HG03097 (cell line): ENCODE data around the gene SNN.

Source experiments
- ATAC-seq: cut with Tn5 transposase; IDR thresholded peaks from one replicate; pipeline ENCODE4 v1.9.1; 2021; ENCODE audit not compliant: unreplicated experiment, low FRiP score

SNN gene

DNA sequence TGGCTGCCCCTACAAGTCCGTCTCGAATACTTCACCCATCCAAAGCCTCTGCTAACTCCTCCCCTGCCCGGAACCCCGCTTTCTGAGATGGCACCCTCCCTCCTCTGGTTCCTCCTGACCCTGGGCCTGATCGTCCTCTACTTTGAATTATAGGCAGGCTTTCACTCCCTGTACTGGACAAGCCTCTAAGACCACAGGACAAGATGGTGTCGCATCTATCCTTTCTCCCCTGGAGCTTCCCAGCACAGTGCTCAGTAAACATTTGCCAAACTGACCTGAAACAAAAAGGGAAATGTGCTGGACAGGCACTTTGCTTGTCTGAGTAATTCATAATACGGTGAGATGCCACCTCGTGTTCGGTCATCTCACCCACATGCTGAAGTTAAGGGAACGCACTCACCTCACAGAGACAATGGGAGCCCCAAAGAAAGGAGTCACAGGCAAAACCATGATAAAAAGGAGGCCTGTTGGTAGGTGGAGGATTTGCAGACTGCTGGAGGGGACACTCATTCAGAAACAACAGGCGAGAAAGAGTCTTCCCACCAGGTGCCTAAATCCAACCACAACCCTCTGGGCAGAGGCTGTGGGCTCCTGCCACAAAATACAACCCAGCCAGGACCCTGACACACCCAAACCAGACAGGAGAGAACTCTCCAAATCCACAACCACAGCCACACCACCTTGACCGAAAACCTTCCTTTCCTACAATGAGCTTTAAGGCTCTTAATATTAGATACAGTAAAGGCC lies 28.2 kb downstream of the SNN start:
- ATAC-seq, result no peak

DNA sequence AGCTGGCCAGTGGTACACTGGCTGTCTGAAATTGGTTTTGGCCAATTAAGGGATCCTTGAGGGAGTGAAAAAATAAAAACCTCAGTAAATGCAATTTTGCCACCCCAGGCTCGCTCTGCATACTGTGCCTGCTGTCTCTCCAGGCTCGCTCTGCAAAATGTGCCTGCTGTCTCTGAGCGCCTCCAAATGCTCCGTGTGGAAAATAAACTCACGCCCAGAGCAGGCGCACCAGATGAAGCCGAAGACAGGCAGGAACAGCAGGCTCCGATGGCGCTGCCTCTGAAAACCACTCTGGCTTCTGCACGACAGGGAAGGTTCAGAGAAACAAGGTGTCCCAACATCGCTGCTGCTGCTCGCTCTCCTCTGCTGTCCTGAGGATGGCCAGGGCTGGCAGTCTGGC lies 29.1 kb downstream of the SNN start:
- no peak for ATAC-seq

DNA sequence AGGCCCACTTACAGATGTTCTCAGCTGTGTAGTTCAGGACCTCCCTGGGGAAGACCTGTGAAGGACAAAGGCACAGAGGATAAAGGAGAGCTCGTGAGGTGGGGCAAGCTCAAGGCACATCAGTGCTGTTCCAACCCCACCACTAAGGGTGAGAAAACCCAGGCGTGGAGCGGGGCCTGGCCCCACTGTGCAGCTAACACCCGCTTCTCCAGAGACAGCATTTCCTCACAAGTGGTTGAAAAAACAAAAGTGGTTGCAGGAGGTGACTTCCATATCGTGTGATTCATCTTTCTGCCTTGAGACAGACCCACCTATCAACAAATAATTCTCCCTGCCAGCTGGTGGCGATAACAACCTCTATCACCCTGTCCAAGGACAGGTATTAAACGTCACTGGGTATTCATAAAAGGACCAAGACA lies 30.0 kb downstream of the SNN start:
- no peak for ATAC-seq

DNA sequence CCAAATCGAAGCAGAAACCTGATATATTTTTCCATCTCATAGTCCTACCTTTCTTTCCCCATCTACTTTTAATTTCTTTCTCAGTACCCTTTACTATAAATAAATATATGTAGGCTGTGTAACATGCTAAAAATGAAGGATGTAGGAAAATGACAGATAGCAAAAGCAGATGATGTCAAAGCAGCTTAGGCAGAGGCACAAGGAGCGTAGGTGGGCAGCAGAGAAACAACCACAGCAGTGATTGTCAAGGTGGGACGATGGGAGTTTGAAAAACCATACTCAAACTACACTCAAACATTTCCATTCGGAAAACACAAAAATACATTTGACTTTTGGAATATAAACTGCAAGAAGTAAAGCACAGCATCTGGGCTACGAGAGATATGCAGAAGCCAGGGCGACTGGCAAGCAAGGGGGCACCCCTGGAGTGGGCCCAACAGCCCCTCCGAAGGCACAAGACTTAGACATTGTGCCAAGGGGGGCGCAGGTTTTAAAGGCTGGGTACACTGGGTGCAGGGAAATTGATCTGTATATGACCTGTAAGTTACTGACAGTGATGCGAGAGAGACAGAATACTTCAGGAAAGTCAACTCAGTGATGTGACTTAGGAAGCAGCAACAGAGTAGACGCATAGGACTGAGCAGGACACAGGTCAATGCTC lies 31.1 kb downstream of the SNN start:
- no peak for ATAC-seq

DNA sequence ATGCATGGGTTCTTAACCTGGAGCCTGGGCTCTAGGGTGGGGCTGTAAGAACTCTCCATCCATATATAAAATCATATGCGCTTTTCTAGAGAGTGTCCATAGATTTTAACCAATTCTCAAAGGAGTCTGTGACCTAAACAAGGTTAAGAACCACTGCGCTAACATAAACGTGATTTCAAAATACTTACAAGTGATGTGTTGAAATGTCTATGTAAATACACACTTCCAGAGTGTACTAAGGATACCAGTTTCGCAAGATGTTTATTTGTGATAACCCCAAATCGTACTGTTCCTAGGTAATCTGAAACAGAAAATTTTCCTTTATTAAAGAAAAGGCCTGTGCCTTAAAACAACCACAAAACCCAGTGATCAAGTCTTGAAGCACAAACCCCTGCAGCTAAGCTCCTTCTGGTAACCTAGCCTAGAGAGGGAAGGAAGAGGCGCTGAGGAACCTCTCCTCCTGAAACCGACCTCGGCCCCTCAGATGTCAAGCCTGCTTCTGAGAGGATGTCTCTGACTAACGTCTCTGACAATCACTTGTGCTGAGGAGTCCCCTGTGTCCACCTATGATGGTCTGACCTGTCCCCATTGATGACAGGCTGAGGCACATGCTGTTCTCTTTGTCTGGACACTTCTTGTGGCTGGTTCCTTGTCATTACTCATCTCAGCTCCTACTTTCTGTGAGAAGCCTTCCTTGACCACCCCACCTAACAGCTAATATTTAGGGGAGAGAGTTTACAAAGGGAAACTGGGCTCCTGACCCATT lies 32.2 kb downstream of the SNN start:
- no peak for ATAC-seq

DNA sequence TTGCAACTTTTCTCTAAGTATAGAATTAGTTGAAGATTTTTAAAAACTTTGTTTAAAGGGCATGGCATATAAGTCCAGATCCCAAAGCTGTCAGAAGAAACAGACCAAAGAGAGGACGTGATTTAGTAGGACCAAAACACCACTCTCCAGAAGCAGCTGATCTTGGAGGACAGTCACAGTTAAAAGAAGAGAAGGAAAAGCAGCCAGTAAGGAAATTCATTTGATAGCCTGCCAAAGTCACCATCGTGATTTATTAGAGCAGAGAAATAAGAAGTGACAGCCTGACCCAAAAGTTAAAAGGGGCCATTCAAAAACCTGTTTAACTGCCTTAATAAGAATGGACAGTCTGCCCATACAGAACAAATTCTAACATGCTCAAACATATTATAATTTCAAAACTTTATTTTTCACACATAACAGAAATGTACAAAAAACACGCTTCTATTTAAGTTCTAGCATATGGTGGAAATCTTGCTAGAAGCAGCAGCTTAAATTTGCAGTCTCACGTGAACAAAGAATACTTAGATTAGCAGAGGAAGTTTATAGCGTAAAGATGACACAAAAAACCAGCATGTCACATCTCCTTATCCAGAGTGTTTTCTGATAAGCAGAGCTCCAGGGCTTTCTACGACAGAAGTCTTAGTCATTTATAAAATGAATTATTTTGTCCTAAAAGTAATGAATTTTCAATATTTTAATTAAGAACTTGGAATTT lies 37.2 kb downstream of the SNN start:
- no peak for ATAC-seq

DNA sequence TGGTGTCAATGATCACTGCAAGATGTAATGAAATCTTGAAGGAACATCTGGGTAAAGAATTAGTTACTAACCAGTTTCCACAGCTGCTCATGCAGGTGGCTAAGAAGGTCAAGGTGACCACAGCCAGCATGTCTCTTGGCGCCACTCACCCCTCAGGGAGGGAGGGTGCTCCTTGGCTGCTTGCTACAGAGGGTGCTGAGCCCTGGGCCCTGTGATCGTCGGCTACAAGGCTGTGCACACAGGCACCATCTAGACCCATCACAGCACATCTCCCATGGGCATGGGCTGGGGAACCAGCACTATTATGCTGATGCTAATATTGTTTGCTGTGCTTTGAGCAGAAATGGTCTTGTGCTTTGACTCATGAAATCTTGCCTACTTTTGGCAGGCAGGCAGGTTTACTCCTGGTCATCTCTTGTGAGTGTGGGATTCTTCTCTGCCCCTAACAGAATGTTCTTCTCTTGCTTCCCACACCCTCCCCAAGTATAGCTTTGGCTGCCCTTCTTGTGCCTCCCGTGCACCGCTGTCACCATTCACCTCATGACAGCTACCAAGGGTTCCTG lies 38.0 kb downstream of the SNN start:
- peak; percentile 74 for ATAC-seq

DNA sequence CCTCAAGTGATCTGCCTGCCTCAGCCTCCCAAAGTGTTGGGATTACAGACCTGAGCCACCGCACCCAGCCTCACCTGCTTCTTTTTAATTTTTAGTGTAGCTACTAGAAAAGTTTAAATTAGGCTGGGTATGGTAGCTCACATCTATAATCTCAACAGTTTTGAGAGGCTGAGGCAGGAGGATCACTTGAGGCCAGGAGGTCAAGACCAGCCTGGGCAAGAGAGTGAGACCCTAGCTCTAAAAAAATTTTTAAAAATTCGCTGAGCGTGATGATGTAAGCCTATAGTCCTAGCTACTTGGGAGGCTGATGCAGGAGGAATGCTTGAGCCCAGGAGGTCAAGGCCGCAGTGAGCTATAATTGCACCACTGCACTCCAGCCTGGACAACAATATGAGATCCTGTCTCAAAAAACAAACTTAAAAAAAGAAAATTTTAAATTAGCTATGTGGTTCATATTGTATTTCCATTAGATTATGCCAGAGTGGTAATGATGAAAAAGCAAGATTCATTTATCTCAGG lies 39.5 kb downstream of the SNN start:
- no peak for ATAC-seq

DNA sequence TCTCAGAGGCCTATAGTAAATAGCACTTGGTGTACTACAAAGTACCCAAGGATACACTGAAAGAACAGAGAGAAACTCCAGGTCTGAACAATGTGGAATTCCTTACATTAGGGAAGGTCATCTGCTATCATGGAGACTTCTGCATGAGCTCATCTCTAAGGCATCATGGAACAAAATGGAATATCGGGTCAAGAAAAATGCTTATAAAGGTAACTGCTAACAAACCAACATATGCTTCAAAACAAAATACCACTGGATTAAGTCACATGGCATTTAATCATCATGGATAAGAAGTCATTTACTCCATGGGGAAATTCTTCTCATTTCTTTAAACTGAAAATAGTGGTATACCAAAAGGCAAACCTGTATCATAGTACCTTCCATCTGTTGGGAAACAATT lies 40.2 kb downstream of the SNN start:
- no peak for ATAC-seq

DNA sequence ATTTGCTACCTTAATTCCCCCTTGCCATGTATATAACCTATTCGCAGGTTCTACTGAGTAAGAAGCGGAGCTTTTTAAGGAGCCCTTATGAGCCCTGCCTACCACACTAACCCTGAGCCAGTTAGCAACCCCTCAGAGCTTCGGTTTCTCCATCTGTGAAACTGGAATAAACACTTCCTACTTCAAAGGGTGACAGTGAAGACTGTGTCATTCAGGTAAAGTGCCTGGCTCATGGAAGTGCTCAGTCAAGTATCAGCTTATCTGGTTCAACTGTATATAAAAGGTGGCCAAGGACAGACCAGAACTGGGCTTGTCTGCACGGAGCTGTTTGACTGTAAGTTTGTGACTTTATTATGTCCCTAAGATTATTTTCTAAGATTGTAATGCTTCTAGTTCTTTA lies 43.4 kb downstream of the SNN start:
- ATAC-seq, result no peak

DNA sequence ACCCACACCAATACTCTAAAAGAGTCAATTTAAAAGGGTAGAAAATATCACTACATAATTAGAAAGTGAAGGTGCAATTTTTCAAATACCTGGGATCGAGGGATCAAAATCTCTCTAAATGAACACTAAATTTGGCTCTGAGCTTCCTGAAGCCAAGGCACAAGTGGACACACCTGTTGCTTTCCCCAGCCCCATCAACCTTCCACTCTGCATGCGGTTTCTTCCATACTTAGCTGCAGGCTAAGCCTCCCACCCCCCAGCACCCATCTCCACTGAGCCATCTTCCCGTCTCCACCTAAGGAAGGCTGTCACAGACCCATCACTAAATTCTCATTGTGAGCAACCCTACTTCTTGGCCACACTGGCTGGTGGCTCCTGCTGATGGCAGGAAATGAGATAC lies 43.9 kb downstream of the SNN start:
- no peak for ATAC-seq

DNA sequence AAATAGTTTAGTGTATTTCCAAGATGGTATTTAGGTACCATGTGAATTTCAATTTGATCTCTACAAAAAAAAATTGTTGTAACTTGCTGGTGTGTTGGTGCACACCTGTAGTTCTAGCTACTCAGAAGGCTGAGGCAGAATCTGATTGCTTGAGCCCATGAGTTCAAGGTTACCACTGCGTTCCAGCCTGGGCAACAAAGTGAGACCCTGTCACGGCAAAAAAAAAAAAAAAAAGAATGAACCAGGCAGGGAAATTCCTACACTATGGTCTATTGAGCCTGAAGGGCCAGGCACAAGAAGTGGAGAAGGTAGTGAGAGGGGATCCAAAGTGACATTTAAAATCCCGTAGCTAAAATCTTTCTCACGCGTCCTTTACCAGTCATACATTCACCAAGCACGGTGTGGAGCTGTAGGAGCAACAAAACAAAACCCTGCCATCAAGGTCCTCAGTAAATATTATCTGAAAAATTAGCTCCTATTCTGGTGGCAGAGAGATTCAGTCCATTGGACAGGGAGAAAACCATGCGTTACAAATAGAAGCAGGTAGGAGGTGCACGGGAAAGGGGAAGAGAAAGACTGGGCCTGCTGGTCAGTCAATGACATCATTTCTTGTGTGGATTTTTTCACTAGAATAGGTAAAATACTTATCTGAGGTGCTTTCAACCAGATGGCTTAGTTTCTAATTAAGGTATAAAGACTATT lies 47.1 kb downstream of the SNN start:
- no peak for ATAC-seq

DNA sequence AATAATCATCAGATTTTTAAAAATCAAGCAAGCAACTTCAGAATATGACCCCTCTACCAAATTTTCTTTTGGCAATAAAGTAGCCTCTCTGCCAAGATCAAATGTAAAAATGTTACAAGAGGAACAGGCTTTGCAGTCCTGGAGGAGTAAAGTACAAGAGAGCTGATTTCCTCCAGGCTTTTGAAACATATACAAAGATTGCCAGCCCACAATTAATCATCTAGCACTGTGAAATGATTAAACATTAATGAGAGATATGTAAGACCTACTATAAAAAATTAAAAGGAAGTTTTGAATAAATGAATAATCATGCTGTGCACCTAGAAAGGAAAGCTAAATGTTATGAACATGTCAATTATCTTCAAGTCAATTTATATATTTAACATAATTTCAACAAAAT lies 48.1 kb downstream of the SNN start:
- ATAC-seq, result no peak

DNA sequence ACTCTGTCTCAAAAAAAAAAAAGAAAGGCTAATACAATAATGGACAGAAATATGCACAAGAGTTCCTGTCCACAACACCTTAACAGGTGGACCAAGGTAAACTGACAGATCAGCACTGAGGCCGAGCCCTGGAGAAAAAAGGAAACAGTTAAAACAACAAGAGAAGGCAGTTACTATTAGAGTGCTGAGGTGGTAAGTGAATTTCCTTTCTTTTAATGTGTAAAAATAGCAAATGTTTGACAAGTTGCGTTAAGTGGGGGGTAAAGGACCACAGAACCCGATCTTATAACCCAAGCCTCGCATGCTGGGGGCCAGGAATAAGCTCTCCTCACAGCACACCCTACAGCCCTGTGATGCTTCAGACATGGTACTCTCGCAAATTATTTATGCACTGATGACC lies 49.6 kb downstream of the SNN start:
- no peak for ATAC-seq

DNA sequence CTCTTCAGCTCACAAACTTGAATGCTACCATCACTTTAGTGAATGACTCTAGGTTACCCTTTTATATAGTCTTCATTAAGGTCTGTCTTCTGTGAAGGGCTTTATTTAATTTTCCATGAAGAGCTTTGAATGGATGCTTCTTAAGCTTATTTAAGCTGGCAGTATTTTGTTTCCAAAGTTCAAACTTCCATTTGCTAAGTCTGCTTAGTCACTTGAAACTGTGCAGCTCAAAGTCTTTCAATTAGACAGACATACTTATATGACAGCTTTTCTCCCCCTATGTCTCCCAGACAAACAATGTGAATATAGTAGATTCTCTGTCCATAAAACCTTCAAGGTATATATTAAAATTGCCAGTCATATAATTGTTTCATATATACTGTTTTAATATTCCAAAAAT lies 50.9 kb downstream of the SNN start:
- ATAC-seq, result no peak

DNA sequence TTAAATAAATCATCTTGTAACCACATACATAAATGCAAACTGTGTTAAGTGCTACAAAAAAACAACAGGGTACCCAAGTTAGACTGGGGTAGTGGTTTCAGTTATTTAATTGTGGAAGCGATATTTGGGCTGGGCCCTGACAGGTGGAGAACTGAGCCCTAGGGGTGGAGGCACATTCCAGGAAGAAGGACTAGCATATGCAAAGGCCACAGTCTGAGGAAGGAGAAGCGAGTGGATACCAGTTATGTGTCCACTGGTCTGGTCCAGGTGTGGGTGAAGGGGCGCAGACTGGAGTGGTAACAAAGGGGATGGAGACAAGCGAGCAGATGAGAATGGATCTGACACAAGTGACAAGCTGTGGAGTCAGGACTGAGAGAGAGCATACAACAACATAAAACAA lies 51.5 kb downstream of the SNN start:
- no peak for ATAC-seq

DNA sequence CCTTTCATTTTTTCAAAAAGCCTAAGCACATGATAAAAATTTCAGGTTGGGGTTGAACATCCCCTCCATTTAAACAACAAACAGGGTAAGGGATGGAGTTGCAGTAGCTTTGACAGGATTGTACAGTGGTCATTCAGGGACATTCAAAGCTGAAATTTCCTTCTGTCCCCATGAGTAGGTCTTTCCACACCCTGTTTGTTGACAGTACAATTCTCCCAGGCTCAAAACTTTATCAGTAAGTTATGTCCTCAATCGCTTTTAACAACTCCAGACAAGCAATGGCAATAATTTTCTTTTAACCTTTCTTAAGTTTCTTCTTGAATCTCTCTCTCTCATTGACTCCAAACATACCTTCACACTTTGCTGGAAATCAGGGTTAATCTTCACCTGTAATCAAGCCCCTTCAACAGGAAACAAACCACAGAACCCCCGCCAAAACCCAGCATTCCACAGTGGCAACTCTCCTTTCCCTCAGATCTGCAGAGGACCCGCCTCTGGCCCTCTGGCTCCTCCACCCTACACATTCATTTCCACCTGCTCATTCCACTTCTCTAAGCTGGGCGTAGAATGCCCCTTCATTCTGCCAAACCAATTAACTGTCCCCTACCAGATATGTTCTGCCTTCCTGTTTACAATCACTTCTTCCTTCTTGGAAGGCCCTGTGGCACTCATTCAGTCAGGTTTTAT lies 53.7 kb downstream of the SNN start:
- ATAC-seq, result no peak

DNA sequence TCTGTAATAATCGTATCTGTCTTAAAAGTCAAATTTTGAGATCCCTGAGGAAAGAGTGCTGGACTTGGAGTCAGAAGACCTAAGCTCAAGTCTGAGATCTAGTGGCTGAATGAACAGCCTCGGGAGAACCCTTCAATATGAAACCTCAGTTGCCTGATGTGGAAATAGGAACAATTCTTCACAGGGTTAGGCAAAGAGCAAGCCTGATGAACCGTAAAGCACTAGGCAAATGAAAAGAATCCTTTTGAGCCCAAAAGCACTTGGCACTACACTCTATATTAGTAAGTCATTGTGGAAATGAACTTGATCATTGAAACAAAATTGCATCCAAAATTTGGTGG lies 54.2 kb downstream of the SNN start:
- no peak for ATAC-seq

DNA sequence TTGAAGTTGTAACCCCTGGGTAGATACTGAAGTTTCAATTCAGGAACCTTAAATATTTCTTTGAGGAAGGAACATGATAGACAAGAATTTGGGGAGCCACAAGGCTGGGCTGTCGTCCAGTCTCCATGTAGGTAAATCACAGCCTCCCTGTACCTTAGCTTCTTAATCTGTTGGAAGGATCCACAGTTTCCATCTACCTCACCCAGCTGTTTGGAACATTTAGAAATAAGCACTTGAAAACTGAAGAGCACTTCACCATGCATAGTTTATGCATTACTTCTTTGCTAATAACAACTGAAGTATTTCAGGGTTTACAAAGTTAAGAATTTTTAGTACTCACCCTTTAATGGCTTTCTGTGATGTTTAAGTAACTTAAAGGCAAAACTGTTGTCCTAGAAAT lies 57.2 kb downstream of the SNN start:
- ATAC-seq, result no peak

DNA sequence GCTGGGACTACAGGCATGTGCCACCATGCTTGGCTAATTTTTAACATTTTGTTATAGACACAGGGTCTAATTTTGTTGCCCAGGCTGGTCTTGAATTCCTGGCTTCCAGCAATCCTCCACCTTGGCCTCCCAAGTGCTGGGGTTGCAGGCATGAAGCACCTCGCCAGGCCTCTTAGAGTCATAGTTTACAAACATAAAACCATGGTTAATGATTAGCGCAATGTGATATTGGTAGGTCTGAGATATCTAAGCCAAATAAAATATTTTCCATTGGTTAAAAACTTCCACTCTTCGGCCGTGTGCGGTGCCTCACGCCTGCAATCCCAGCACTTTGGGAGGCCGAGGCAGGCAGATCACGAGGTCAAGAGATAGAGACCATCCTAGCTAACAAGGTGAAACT lies 57.8 kb downstream of the SNN start:
- ATAC-seq, result no peak
